COLO668 (cell line): ENCODE data around the gene TRAPPC10.

Source experiments
- DNase-seq: peaks from one replicate; lab custom pipeline; 2025; ENCODE audit not compliant: unreplicated experiment; lab: John Stamatoyannopoulos, UW

The TRAPPC10 gene

DNA sequence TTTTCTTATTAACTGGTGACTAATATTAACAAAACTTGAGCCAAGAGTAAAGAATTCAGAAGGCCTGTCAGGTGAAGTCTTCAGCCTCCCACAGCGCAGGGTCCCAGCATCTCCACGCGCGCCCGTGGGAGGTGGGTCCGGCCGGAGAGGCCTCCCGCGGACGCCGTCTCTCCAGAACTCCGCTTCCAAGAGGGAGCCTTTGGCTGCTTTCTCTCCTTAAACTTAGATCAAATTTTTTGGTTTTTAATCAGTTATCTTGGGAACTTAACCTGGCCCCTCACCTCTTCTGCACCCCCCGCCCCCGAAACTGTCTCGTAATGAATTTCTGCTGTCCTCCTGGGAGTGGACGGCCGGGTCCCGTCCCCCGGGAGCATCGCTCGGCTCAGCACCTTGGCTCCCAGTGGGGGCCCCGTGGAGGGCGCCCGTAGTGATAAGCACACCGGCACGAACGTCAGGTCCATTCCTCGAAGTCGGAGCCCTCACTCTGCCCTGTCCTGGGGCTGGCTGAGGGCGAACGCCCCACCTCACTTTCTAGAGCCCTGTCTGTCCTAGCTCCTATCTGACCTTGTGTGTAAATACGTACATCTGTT lies 29.5 kb upstream of the TRAPPC10 start:
- no peak for DNase-seq

DNA sequence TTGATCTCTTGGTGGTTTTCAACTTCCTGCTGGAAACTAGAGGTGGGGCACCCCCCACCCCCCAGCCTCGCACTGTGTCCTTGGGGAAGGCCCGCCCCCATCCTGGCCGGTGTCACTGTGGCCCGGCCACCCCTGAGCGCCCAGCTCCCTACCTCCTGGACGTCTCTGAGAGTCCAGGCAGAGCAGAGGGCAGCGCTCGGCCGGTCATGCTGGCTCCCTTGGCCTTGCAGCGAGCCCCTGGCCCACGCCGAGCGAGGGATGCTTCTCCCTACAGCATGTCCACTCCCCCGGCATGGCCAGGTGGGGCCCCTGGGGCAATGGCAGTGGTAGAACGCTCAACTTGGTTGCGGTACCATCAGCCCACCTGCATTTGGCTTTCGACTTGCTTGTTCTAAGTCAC lies 28.7 kb upstream of the TRAPPC10 start:
- no peak for DNase-seq

DNA sequence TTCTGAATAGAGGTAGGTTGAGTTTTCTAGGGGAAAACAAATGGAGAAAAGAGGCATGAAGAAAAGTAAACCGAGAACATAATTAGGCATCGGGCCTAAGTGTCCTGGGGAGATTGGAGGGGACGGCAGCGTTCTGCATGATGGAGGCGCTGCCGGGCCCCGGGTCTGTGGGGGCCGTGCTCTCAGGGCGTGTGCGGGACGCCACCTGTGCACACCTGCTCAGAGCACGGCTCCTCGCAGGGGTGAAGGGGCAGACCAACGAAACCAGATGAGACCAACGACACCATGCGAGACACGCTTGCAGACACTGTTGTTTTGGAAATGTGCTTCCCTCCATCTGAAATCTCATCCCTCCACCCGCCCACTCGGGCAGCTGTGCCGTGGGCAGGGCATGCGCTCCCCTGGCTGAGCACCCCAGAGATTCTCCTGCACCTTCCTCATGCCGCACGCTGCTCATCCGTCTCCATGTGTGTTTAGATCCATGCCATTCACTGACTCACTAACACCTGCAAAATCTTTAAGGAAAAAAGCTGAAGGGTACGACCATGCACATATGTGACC lies 28.2 kb upstream of the TRAPPC10 start:
- DNase-seq, result no peak

DNA sequence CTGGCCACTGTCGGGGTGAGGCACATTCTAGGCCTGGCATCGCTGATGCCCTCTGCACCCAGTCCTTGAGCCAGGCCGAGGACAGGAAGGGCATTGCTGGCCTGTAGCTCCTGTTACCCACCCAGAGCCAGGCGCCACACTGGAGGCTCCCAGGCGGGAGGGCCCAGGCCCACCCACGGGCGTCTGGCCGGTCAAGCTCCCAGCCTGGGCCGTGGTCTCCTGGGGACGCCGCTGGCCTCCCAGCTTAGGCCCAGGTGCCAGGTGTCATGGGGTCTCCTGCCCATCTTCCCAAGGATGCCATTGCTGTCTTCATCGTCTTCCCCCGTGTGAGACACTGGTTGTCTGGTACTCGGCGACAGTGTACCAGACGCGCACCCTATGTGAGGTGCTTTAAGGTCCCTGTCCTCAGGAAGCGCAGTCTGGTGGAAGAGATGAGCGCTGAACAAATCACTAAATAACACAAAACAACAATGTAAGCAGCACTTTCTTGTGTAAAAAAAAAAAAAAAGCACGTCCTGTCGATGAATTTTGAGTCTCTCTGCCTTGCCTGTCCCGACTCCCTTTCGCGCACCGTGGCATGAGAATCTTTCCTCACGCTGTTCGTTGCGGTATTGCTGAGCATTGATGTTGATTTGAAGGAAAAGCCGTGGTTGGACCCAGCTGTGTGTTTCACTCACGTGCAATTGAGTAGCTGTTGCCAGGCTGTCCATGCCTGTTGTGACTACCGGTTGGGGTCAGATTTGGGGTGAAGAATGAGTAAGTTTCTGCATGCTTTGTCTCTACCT lies 27.0 kb upstream of the TRAPPC10 start:
- no peak for DNase-seq

DNA sequence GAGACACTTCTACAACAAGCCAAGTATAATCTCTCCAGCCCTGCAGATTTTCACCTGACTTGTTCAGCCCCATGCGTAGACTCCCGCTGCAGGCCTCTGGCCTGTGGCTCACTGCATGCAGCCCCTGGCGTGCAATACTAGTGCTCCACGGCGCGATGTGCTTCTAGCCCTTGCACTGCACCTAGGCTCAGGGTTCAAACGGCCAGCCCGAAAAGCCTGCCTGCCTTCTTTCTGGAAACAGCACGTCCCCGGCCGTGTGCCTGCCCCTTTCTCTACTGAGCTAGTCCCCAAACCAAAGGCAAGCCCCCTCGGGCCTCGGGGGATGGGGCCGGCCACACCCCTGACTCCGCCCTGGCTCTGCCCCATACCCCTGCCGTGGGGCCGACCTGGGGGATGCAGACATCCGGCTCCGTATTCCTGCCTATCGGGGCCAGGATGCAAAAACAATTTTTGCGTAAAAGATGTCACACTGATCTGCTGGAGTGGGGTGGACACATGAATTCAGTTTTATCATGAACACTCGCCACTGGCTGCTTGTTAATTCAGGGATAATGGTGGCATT lies 26.3 kb upstream of the TRAPPC10 start:
- DNase-seq, result no peak

DNA sequence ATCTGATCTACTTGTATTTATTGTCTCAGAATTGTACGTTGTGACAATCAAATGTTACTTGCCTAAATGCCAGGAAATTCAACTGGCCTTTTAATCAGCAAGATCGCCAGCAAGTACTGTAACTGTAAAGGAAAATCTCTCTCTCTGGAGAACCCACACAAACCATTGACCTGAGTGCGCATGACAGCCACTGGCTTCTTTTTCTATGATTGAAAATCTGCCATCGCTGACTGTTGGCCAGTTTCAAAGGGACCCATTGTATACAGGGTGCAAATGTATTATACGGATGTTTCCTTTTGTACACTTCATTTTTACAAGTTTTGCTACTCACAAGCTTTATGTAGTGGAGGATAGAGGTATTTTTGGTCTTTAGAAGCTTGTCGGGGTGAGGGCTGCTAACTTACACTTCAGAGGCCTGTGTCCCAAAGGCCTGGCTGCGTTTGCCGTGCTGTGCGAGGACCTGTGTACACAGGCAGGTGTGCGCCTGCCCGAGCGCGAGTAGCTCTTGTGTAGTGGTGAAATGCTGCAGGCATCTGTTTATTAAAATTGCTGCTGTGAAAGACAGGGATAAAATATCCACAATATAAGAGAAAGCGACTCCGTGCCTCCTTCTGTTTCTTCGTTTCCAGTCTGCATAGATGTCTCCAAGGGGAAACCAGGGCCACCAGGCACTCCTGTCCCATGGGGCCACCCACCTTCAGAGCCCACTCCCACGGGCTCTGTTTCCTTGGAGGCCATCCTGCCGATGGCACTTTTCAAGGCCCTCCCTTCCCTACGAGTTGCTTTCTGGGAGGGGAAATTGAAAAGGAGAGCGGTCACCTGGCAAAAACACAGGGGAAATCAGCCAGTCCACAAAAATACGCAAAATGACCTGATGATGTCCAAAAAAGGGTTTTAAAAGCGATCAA lies 25.3 kb upstream of the TRAPPC10 start:
- peak; percentile 37 for DNase-seq

DNA sequence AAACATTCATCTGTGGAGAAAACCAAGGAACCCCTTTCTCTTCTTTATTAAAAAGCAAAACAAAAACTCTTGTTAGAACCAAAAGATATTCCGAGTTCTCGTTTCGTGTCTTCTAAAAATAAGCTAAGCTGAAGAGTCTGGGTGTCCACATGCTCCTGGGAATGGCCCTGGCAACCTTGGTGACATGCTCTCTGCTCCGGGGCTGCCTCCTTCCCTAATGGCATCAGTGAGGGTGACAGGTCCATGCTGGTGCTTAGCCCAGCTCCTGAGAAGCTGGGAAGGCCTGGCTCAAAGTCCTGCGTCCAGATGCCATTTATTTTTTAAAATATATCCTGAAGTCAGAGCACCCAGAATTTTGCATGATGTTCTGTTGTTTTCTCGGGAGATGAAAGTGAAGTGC lies 24.6 kb upstream of the TRAPPC10 start:
- no peak for DNase-seq

DNA sequence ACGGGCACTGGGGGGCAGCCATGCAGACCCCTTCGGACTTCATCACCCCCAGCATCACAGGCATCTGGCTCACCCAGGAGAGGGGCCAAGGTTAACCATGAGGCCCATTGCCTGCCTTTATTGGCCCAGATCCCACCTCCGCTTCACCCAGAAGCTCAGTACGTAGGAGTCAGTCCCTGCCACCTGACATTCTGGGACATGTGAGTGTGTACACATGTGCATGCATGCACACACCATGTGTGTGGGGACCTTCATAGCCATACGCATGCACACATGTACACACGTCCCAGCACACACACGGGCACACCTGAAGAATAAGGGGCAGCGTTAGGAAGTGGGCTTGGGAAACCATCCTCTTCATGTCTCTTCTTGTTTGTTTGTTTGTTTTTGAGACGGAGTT lies 24.1 kb upstream of the TRAPPC10 start:
- DNase-seq, result no peak

DNA sequence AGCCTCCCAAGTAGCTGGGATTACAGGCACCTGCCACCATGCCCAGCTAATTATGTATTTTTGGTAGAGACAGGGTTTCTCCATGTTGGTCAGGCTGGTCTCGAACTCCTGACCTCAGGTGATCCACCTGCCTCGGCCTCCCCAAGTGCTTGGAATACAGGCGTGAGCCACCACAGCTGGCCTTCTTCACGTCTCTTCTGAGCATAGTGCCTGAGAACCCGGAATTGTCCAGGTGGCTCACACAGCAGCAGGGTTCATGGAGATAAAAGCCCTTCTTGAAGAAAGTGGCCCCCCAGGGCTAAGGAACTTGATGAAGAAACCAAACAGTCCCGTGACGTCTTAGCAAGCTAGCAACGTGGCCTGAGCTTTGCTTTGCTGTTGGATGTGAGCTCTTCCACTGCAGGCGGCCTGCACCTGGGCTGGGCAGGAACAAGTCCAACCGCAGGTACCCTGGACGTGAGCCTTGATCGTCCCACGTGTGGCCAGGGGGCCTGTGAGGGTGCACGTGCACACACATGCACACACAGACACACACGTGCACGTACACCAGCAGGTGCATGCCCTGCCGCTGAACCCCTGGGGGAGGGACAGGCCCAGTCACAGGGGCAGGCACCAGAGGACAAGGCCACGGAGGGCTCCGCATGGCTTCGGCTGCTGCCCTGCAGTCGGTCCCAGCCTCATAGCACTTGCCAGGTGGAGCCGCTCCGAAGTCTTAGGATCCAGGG lies 23.4 kb upstream of the TRAPPC10 start:
- DNase-seq, result peak; percentile 35

DNA sequence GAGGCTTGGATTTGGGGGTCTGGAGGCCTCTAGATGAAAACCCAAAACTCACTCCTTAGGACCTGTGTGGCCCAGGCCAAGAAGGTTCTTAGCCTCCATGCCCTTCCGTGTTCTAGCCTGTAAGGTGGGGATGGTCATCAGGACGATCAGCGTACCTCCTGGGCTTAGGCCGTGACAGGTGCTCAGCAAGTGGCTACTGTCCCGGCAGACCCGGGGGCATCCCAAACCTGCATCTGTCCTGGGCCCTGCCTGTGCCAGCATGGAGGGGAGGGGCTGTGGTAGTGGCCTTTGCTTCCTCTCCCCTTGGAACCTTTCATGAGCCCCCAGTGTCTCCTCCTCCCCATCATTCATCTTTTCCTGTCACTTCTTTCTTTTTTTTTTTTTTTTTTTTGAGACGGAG lies 22.7 kb upstream of the TRAPPC10 start:
- no peak for DNase-seq

DNA sequence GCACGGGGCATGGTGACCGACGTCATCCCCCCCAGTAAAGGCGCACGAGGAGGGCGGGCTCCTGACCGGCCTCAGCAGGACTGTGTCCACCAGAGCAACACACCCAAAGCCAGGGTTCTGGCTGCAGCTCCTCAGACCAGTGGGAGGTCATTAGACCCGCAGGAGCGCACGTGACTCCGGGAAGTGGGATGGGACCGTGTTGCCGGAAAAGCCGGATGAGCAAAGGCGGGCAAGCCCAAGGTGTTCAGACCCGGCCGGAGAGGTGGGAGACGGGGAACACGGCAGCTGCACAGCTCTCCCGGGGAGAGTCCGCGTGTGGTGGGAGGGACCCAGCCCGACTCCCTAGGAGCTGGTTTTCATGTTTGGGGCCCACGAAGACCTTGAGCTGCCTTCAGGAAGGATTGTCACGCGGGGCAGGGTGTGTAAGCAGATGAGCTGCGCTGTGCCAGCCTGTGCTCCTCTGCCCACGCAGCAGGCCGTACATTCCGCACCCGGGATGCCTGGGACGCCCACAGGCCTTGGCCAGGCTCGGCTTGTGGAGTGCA lies 20.6 kb upstream of the TRAPPC10 start:
- no peak for DNase-seq

DNA sequence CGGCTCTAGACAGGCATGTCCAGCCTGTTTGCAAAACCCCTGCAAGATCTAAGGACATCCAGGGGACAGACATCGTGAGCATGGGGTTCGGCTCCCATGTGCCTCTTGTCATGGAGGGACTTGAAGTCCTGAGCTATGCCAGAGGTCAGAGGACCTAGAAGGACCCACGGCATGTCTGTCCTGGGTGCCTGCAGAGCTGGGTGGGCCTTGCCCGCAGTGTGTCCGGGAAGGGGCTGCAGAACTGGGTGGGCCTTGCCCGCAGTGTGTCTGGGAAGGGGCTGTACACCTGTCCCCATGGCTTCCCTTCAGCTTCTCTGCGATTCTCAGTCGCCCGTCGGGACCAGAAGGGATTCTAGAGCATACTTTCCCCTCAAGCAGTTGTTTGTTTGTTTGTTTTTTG lies 20.0 kb upstream of the TRAPPC10 start:
- no peak for DNase-seq

DNA sequence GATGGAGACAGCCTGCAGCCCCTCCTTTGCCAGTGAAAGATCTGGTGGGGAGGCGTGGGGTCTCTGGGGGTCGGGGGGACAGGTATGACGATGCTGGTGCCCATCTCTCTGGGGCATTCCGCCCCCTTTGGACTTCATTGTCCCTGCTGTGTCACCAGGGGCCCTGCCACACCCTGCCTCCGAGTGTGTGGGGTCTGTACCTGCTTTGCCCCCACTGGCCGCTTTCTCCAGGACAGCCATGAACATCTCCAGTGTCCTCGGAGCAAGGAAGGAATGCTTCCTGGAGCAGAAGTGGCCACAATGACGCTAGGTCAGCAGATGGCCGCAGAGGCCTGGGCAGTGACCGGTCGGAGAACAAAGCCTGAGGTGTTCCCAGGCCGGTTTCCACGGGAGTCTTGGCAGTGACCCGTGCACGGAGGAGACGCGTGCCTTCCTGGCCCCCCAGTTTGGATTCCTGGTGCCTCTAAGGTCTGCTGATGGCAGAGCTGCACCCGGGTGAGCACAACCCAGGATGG lies 18.6 kb upstream of the TRAPPC10 start:
- DNase-seq, result no peak

DNA sequence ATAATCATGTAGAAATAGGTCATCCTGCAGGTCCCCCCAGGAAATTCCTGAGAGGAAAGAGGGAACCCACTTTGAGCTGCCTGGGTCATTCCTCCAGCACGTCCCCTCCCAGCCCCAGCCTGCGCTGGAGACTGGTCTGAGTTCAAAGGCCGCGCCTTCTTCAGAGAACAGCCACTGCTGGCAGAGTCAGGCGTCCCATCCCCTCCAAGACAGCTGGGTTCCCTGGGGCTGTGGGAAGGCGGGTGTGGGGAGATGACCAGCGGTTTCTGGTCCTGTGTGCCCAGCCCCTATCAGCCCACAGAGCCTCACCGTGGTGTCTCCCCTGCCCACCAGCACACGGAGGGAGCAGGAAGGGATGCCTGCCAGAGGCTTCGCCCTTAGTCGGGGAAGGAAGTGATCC lies 18.0 kb upstream of the TRAPPC10 start:
- DNase-seq, result no peak

DNA sequence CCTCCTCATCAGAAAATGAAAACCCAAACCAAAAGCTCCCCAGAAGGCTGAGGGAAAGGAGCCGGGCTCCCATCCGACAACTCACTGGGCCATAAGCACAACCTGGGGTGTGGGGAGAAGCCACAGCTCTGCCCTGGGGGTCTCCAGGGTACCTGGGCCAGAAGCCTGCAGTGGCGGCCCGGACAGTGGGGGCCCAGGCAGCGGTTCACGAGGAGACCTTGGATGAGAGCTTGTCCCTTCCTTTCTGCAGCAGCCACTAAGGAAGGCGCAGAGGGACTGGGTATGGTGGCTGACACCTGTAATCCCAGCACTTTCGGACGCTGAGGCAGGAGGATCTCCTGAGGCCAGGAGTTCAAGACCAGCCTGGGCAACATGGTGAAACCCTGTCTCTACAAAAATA lies 17.5 kb upstream of the TRAPPC10 start:
- DNase-seq, result no peak

DNA sequence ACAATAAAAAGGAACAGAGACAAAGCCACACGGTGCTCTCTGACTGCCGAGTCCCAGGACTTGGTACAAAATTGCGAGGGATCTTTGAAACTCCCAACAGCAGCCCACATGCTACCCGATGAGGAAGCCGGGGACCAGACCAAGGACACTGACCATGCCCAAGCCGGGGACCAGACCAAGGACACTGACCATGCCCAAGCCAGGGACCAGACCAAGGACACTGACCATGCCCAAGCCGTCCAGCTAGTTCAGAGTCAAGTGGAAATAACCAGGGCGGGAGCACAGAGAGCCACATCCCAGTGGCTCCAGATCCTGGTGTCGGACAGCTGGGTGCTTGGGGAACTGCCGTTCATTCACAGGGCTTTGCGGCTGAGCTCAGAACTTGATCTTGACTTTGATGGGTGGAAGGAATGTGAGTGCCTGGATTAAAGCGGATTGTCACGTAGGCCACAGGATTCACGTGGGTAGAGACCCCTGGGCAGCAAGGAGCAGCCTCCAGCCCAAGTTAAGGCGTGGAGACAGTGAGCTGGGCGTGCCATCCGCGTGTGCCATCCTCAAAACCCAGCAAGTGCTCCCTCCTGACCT lies 16.5 kb upstream of the TRAPPC10 start:
- no peak for DNase-seq

DNA sequence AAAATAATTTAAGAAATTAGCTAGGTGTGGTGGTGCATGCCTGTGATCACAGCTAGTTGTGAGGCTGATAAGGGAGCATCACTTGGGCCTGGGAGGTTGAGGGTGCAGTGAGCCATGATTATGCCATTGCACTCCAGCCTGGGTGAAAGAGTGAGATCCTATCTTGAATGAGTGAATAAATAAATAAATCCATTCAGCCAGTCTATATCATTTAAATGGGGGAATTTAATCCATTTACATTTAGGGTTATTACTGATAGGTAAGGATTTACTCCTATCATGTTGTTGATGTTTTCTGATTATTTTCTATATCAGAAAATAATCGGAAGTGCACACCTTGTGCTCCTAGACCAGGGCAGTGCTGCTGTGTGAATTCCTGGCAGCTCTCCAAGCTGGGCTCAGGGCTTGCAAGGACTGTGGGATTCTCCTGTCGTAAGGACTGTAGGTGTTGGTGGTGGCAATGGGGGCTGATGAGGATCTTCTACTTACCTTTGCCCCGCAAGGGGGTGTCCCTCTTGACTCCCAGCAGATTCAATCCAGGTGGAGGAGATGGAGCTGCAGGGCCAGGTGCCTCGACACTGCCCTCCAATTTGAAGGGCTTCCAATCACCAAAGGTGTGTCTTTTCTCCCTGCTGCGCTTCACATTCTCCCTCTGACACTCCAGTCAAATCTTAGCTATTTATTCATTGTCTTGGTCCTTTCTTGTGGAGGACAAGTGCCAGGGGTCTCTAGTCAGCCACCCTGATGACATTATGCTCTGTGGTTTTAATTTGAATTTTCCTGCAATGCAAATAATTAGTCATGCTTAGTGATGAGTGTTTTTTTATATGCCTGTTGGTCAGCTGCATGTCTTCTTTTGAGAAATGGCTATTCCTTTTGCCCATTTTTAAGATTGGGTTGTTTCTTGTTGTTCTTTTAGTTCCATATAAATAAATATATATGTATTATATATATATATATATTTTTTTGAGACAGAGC lies 14.1 kb upstream of the TRAPPC10 start:
- no peak for DNase-seq

DNA sequence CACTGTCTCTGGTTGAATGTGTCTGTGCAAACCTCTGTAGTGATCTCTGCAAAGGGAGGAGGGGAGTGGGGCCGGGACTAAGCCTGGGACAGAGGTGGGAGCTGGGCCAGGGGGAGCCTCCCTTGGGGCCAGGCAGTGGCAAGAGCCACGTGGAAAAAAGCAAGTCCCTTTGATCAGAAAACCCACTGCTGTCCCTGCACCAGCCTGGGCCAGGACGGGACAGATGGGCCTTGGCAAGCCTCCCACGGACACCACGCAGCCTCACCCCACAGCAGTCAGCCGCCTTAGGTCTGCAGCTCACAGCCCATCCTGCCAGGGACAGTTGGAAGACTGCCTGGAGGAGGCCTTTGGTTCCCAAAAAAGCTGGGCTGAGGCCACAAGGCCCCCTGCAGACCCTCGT lies 11.7 kb upstream of the TRAPPC10 start:
- DNase-seq, result no peak

DNA sequence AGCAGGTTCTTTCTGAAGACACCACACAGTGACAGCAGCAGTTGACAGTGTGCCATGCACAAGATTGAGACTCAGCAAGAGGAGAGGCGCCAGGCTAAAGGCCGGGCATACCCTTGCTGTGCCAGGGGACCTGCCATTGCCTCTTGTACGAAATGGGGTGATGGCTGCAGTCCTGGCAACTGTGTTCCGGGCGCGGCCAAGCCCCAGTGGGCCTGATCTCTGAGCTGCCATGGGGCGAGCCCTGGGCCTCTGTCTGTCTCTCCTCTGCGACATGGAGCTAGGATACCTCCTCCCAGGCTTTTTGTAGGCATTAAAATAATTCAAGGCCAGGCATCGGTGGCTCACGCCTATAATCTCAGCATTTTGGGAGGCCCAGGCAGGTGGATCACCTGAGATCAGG lies 9.6 kb upstream of the TRAPPC10 start:
- no peak for DNase-seq
